ENCODE data around the gene GPN1. TPM values are rescaled to one million over a fixed set of nuclear protein-coding genes. Genes with fewer than 3 reads are reported as not detected.
"Not testable (repeated sequence)": the region's sequence is repeated elsewhere in the genome, so short reads cannot be mapped to it uniquely, and the experiment has no call there.

The GPN1 gene
- total RNA-seq, 2 experiments from 2014 or later: 32.7 to 37.4 TPM

DNA sequence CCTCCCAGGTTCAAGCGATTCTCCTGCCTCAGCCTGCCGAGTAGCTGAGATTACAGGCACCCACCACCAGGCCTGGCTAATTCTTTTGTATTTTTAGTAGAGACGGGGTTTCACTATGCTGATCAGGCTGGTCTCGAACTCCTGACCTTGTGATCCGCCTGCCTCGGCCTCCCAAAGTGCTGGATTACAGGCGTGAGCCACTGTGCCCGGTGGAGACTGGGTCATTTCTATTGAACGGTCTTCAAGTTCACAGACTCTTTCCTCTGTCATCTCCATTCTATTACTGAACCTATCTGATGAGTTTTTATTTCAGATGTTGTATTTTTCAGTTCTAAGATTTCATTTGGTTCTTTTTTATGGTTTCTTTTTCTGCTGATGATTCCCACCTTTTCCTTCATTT is 33.4 kb upstream of the GPN1 start:
- DNase-seq; H3K27me3 Mint-ChIP-seq; POLR2A ChIA-PET; H3K4me3 Mint-ChIP-seq; H3K27ac Mint-ChIP-seq; ATAC-seq (ENCODE audit: low read depth): not testable (repeated sequence)
- H3K36me3 Mint-ChIP-seq: peaks cover 58% of the 10 kb centered on the region
- H3K4me1 Mint-ChIP-seq: peaks cover 17% of the 10 kb centered on the region
- peaks cover 13% of the 10 kb centered on the region for H3K9me3 Mint-ChIP-seq

DNA sequence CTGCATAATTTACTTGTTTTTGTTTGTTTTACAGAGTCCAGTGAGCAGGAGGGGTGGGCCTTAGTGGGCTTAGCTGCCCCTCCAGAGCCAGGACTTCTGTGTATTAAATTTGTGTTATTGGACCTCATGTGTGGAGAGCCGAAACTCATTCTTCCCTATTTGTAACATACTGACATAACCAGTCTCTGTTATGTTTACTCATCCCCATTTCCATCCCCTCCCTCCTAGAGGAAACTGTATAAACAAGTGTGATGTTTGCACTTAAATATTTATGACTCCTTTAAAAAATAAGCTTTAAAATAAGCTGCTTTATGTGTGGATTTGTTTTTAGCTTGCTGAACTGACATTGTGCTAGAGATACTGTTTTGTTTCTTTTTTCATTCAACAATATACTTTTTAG is 32.2 kb upstream of the GPN1 start:
- no peak for ATAC-seq (ENCODE audit: low read depth)
- no peak overlapping the region for H3K27ac Mint-ChIP-seq
- no peak overlapping the region for H3K4me3 Mint-ChIP-seq
- no peak for DNase-seq
- peaks cover 17% of the 10 kb centered on the region for H3K4me1 Mint-ChIP-seq
- POLR2A ChIA-PET: no interaction called here
- H3K27me3 Mint-ChIP-seq: no peaks in the 10 kb centered on the region
- peaks cover 9% of the 10 kb centered on the region for H3K9me3 Mint-ChIP-seq
- peaks cover 56% of the 10 kb centered on the region for H3K36me3 Mint-ChIP-seq

DNA sequence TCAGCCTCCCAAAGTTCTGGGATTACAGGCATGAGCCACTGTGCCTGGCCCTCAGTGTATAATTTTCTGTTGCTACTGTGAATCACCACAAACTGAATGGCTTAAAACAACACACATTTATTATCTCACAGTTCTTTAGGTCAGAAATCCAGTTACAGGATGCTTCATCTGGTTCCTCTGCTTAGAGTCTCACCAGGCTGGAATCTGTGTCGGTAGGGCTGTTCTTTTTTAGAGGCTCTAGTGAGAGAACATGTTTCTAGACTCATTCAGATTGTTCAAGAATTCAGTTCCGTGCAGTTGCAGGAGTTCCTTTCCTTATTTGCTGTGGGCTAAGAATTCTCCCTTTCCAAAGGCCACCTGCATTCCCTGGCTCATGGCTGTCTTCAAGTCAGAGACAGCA is 22.2 kb upstream of the GPN1 start:
- Mint-ChIP-seq H3K4me1 (peaks cover 1% of the 10 kb centered on the region), H3K36me3 (peaks cover 41% of the 10 kb centered on the region), H3K27me3 (no peaks in the 10 kb centered on the region), H3K27ac (no peak overlapping the region), H3K4me3 (no peak overlapping the region), H3K9me3 (no peaks in the 10 kb centered on the region)
- no peak for DNase-seq
- POLR2A ChIA-PET: no interaction called here
- no peak for ATAC-seq (ENCODE audit: low read depth)

DNA sequence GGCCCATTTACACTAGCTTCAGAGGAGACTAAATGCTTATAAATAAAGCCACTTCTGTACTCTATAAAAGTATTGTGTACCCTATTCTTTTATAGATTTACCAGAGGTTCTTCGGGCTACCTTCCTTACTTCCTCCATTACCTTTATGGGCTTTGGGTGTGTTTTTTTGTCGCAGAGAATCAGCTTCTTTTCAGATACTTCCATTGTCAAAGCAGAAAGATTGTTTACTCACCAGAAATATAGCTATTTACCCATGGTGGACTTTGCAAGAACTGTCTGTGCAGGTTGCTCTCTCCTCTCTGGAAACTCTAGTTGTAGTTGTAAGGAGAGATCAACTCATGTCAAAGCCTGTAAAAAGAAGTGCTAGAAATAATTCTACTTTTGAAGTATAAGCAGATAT is 14.9 kb upstream of the GPN1 start:
- no peak for ATAC-seq (ENCODE audit: low read depth)
- no peak overlapping the region for H3K4me3 Mint-ChIP-seq
- H3K4me1 Mint-ChIP-seq: no peaks in the 10 kb centered on the region
- H3K36me3 Mint-ChIP-seq: peaks cover 37% of the 10 kb centered on the region
- no peak for DNase-seq
- H3K27ac Mint-ChIP-seq: no peak overlapping the region
- H3K27me3 Mint-ChIP-seq: no peaks in the 10 kb centered on the region
- POLR2A ChIA-PET: no interaction called here
- H3K9me3 Mint-ChIP-seq: no peaks in the 10 kb centered on the region

DNA sequence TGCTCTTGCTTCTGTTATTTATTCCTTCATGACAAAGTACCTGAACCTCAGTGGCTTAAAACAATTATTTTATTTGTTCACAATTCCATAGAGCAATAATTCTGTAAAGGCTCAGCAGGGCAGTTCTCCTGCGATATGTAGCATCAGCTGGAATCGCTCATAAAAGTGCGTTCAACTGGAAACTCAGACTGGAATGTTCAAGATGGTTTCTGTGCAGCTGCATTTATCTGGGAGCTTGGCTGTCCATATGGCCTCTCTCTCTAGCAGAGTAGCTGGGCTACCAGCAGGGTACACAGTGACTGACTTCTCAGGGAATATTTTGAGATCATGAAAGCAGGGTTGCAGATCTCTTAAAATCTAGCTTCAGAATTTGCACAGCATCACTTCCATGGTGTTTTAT is 13.5 kb upstream of the GPN1 start:
- POLR2A ChIA-PET: interaction anchor here (1.2 kb wide), 1 partner anchor 10 kb away, joined by 3 read pairs; no protein-coding TSS in a partner anchor
- no peak overlapping the region for H3K27ac Mint-ChIP-seq
- H3K9me3 Mint-ChIP-seq: no peaks in the 10 kb centered on the region
- ATAC-seq (ENCODE audit: low read depth): no peak
- H3K27me3 Mint-ChIP-seq: no peaks in the 10 kb centered on the region
- no peaks in the 10 kb centered on the region for H3K4me1 Mint-ChIP-seq
- no peak overlapping the region for H3K4me3 Mint-ChIP-seq
- no peak for DNase-seq
- H3K36me3 Mint-ChIP-seq: peaks cover 38% of the 10 kb centered on the region

DNA sequence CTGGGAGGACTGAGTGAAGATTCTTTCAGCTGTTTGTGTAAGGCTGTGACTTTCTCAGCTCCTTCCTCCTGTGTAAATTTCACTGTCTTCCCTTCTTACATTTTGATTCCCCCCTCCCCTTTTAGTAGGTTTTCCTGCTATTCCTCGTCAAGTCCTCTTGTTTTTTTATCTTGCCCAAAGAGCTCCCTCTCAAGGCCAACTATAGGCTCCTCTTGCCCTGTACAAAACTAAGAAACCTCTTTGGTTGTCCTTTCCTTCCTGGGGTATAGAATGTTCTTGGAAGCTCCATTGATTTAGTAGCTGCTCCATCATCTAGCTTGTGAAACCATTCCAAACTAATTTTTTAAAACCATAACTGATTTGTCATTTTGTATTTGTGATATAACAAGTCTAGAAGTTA is 7.3 kb upstream of the GPN1 start:
- H3K36me3 Mint-ChIP-seq: peaks cover 41% of the 10 kb centered on the region
- H3K27me3 Mint-ChIP-seq: no peaks in the 10 kb centered on the region
- ATAC-seq (ENCODE audit: low read depth) (no peak), DNase-seq (no peak)
- POLR2A ChIA-PET: no interaction called here
- H3K9me3 Mint-ChIP-seq: no peaks in the 10 kb centered on the region
- H3K27ac Mint-ChIP-seq: peak overlapping the region; percentile 24
- H3K4me3 Mint-ChIP-seq: no peak overlapping the region
- H3K4me1 Mint-ChIP-seq: peaks cover 4% of the 10 kb centered on the region

DNA sequence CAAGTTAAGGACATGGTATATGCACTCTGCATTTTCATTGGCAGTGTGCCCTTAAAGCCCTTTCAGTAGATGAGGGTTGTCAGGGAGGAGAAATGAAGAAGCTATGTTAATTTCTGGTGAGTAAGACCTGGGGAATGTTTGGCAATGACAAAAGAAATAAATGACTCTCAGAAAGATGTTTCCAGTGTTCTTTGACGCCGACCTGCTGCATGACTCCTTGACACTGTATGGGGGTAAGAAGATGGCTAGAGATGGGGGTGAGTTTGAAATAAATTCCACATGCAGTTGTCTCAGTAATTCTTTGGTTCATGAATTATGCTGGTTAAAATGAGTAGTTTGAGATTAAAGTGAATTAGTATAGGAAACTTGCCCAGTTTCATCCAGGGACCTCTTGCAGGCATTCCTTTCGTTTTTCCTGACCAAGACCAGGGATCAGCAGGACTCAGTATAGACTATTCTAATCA is 5.9 kb upstream of the GPN1 start:
- ATAC-seq (ENCODE audit: low read depth): no peak

DNA sequence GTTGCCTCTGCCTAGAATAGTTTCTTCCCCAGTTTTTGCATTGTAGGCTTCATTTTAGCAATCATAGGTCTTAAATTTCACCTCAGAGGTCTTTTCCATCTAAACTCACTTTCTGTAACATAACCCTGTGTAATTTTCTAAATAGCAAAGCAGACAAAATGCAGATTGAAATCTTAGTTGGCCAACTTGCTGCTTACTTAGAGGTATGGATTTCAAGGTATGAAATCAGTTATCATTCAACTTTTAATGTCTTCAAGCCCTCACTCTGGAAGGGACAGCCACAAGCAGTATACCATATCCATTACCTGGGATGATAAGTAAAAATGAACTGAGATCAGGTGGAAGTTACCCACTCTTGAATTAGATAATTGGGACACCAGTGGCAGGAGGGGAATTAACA is 3.9 kb upstream of the GPN1 start:
- no peak overlapping the region for H3K27ac Mint-ChIP-seq
- peaks cover 29% of the 10 kb centered on the region for H3K36me3 Mint-ChIP-seq
- no peaks in the 10 kb centered on the region for H3K9me3 Mint-ChIP-seq
- H3K27me3 Mint-ChIP-seq: no peaks in the 10 kb centered on the region
- DNase-seq: no peak
- H3K4me3 Mint-ChIP-seq: no peak overlapping the region
- peaks cover 17% of the 10 kb centered on the region for H3K4me1 Mint-ChIP-seq
- POLR2A ChIA-PET: interaction anchor here (1.6 kb wide), 1 partner anchor 10 kb away, joined by 3 read pairs; no protein-coding TSS in a partner anchor
- ATAC-seq (ENCODE audit: low read depth): no peak

More for the DNA sequence above, 5.9 kb upstream of the GPN1 start:
- no peaks in the 10 kb centered on the region for H3K9me3 Mint-ChIP-seq
- DNase-seq: no peak
- peaks cover 15% of the 10 kb centered on the region for H3K4me1 Mint-ChIP-seq
- H3K27ac Mint-ChIP-seq: peak overlapping the region; percentile 3
- peaks cover 33% of the 10 kb centered on the region for H3K36me3 Mint-ChIP-seq
- POLR2A ChIA-PET: no interaction called here
- no peak overlapping the region for H3K4me3 Mint-ChIP-seq
- no peaks in the 10 kb centered on the region for H3K27me3 Mint-ChIP-seq

DNA sequence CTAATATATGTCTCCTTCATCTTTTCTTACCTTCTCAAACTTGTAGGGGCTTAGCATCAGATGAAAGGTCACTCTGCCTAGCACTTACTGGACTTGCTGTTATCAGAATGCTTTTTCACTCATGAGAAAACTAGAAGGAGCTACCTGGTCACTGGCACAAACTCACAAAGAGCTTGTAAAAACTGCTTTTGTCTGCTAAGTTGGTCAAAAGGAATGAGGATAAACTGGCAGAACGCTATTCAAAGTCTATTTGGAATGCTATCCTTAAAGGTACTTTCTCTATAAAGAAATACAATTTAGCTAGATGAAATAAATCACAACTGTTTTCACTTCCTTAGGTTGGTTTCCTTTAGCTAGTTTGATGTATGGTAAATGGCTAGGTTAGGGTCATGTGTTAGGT is 2.5 kb upstream of the GPN1 start:
- ATAC-seq (ENCODE audit: low read depth); H3K4me3 Mint-ChIP-seq; DNase-seq; H3K27ac Mint-ChIP-seq; H3K9me3 Mint-ChIP-seq; H3K27me3 Mint-ChIP-seq: not testable (repeated sequence)
- Mint-ChIP-seq H3K4me1 (peaks cover 17% of the 10 kb centered on the region), H3K36me3 (peaks cover 33% of the 10 kb centered on the region)
- POLR2A ChIA-PET: interaction anchor here (1.2 kb wide), 1 partner anchor 217 kb away, joined by 3 read pairs; the partner anchor contains the start of gene PPM1G

DNA sequence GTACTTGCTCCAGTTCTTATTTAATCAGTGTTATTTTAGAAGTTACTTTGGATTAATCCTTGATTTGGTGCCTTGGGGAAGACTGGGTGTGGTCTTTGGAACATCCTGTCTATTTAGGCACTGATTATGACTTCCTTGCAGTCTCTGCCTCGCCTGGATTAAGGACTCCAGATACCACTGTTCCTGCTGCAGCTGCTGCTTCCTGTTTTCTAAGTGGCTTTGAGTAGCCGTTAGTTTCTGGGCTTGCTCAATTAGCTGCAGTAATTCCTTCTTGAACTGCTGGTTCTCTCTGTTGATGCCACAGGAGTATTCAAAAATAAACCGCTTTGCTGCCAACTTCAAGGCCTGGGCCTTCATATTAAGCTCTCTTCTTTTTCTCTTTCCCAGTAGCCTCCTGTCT is 1.9 kb upstream of the GPN1 start:
- H3K9me3 Mint-ChIP-seq; ATAC-seq (ENCODE audit: low read depth); H3K27me3 Mint-ChIP-seq; DNase-seq; H3K4me3 Mint-ChIP-seq: not testable (repeated sequence)
- peaks cover 18% of the 10 kb centered on the region for H3K4me1 Mint-ChIP-seq
- peaks cover 28% of the 10 kb centered on the region for H3K36me3 Mint-ChIP-seq
- POLR2A ChIA-PET: interaction anchor here (1.2 to 2.6 kb wide), 2 partner anchors 44 to 217 kb away, joined by 3 to 11 read pairs; partner anchors contain the start of genes PPM1G and ZNF512
- peak overlapping the region; percentile 37 for H3K27ac Mint-ChIP-seq

DNA sequence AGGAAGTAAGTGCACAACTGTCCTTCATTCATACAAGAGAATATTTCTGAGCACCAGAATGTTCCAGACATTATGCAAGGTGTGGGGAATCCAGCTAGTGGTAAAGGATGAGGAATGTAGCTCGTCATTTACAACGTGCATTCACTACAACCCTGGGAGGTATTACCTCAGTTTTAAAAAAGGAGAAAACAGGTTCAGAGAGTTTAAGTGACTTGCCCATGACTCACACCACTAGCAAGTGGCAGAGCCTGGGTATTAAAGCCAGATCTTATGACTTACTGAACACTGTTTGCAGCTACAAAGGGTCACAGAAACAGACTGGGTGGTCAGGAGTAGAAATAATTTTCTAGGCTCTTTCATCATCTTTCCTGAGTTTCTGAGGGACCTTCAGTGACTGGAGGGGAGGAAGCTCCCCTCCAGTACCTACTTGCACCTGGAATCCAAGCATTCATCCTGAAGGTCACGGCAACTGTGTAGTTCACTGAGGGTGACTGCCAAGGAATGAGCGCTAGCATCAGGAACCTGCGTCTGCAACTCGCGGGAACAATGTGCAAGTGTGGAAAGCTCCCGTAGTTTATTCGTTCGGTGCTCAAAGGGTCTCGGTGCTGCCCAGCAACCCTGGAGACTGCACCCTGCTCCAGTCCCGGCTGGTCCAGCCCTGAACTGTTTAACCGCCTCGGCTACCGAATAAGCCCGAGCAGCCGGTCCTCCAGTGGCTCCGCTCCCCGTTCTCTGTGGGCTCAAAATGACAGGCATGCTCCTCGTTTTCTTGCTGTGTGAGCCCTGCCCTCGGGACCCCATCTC is 685 bp upstream of the GPN1 start:
- Mint-ChIP-seq H3K27ac (no peak overlapping the region), H3K4me1 (peaks cover 18% of the 10 kb centered on the region), H3K9me3 (no peaks in the 10 kb centered on the region), H3K36me3 (peaks cover 24% of the 10 kb centered on the region), H3K27me3 (no peaks in the 10 kb centered on the region), H3K4me3 (no peak overlapping the region)
- DNase-seq (no peak), ATAC-seq (ENCODE audit: low read depth) (peak; percentile 41)
- POLR2A ChIA-PET: interaction anchor here (0.6 to 2.9 kb wide), 13 partner anchors 10 to 276 kb away, joined by 3 to 15 read pairs (median 4); partner anchors contain the start of genes NRBP1, PPM1G, SLC4A1AP and SUPT7L

DNA sequence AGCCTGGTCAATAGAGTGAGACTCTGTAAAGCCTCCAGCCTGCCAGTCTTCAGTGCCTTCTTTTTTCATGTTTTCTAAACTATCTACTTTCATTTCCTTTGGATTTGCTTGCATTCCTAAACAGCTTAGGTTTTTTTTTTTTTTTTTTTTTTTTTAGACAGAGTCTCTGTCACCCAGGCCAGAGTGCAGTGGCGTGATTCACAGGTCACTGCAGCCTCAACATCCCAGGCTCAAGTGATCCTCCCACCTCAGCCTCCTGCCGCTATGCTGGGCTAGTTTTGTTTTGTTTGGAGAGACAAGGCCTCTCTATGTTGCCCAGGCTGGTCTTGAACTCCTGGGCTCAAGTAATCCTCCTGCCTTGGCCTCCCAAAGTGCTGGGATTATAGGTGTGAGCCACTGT is 1.4 kb downstream of the GPN1 start:
- not testable (repeated sequence) for ATAC-seq (ENCODE audit: low read depth); H3K27ac Mint-ChIP-seq; DNase-seq; H3K9me3 Mint-ChIP-seq; H3K27me3 Mint-ChIP-seq; H3K4me3 Mint-ChIP-seq
- POLR2A ChIA-PET: interaction anchor here (0.7 kb wide), 1 partner anchor 183 kb away, joined by 7 read pairs; no protein-coding TSS in a partner anchor
- peaks cover 20% of the 10 kb centered on the region for H3K4me1 Mint-ChIP-seq
- H3K36me3 Mint-ChIP-seq: peaks cover 33% of the 10 kb centered on the region

DNA sequence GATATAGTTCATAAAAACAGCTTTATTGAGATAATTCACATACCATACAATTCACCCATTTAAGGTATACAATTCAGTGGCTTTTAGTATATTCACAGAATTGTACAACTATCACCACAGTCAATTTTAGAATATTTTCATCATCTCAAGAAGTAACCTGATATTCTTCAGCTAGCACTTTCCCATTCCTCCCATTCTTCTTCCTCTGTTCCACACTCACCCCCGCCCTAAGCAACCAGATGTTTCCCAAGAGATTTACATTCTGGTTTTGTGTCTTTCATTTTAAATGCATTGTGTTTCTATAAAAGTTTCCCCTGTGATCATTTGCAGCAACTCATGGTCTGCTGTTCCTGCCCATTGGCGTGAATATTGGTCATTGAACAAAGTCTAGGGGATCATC is 5.4 kb downstream of the GPN1 start:
- DNase-seq (no peak), ATAC-seq (ENCODE audit: low read depth) (no peak)
- Mint-ChIP-seq H3K27ac (no peak overlapping the region), H3K4me1 (peaks cover 15% of the 10 kb centered on the region), H3K4me3 (no peak overlapping the region), H3K27me3 (no peaks in the 10 kb centered on the region), H3K9me3 (no peaks in the 10 kb centered on the region), H3K36me3 (peaks cover 50% of the 10 kb centered on the region)
- POLR2A ChIA-PET: no interaction called here

DNA sequence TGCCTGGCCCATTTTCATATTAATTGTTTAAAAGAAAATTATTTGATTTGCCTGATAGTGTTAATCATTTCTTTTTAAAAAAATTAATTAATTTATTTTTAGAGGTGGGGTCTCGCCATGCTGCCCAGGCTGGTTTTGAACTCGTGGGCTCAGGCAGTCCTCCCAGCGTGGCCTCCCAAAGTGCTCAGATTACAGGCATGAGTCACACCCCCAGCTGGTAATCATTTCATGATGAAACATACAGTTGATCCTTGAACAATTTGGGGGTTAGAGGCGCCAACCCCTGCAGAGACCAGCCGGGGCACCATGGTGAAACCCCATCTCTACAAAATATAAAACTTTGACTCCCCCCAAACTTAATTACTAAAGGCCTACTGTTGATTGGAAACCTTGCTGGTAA is 7.9 kb downstream of the GPN1 start:
- ATAC-seq (ENCODE audit: low read depth): no peak

More for the DNA sequence above, 7.9 kb downstream of the GPN1 start:
- peaks cover 48% of the 10 kb centered on the region for H3K36me3 Mint-ChIP-seq
- no peaks in the 10 kb centered on the region for H3K27me3 Mint-ChIP-seq
- no peak overlapping the region for H3K27ac Mint-ChIP-seq
- H3K9me3 Mint-ChIP-seq: no peaks in the 10 kb centered on the region
- H3K4me1 Mint-ChIP-seq: peaks cover 14% of the 10 kb centered on the region
- POLR2A ChIA-PET: no interaction called here
- H3K4me3 Mint-ChIP-seq: no peak overlapping the region
- no peak for DNase-seq

Measured in activated naive CD8-positive, alpha-beta T cell treated with anti-CD3 and anti-CD28 coated beads, Interleukin-2, amount 10 ng/mL, durations not matched to agents 7 days and 5 days (primary cell).